IMR-90 (cell line): ENCODE data around the gene ZSCAN25. TPM values are rescaled to one million over a fixed set of nuclear protein-coding genes. Genes with fewer than 3 reads are reported as not detected.

Source experiments
- ATAC-seq: fragments of 200-7000 bp; cut with Tn5 transposase; 2 replicates; pipeline ENCODE4 v1.9.1; 2020; ENCODE audit warnings: low read depth, mild to moderate bottlenecking, moderate library complexity
- BruUV-seq: library from RNA; stranded (reverse); fragments of 400-500 nt; replicated peaks from 2 replicates; lab custom pipeline; 2021; lab: Mats Ljungman, UMichigan
- CTCF ChIA-PET: fragments of 300-600 bp; formaldehyde crosslinking; extraction: SDS; loops from one replicate; lab custom pipeline; 2021; ENCODE audit warnings: antibody characterized with exemption; lab: Yijun Ruan, JAX
- POLR2A ChIA-PET: fragments of 300-600 bp; sonication (Branson Sonifier 250); formaldehyde crosslinking; loops from one replicate; lab custom pipeline; 2022; ENCODE audit warnings: antibody characterized with exemption; ENCODE audit not compliant: unreplicated experiment; lab: Charles Lee
- DNase-seq: peaks from one replicate; pipeline ENCODE4 v3.0.0; 2013
- H2AFZ ChIP-seq: replicated peaks from 2 replicates; pipeline ENCODE3; 2013; ENCODE audit warnings: low read length, mild to moderate bottlenecking; ENCODE audit not compliant: poor library complexity
- H2AK5ac ChIP-seq: 2 replicates; pipeline ENCODE4 v1.6.1; 2013; ENCODE audit warnings: low read depth, low read length, inconsistent platforms
- H2AK9ac ChIP-seq: replicated peaks from 2 replicates; pipeline ENCODE3; 2013; ENCODE audit warnings: mild to moderate bottlenecking, low read depth, low read length, moderate library complexity; ENCODE audit not compliant: poor library complexity
- H2BK120ac ChIP-seq: 2 replicates; pipeline ENCODE4 v1.6.1; 2013; ENCODE audit warnings: low read depth, low read length, inconsistent platforms
- H2BK15ac ChIP-seq: 3 replicates; pipeline ENCODE4 v1.6.1; 2013; ENCODE audit warnings: low read depth, low read length, inconsistent platforms
- H2BK20ac ChIP-seq: 2 replicates; pipeline ENCODE4 v1.6.1; 2013; ENCODE audit warnings: low read depth, mild to moderate bottlenecking, inconsistent platforms, low read length, moderate library complexity
- H2BK5ac ChIP-seq: 2 replicates; pipeline ENCODE4 v1.6.1; 2013; ENCODE audit warnings: mild to moderate bottlenecking, low read depth, low read length, inconsistent platforms; ENCODE audit not compliant: poor library complexity, severe bottlenecking
- H3K14ac ChIP-seq: replicated peaks from 2 replicates; pipeline ENCODE4 v1.6.1; 2013; ENCODE audit warnings: low read depth, low read length, inconsistent platforms
- H3K18ac ChIP-seq: 2 replicates; pipeline ENCODE4 v1.6.1; 2013; ENCODE audit warnings: low read depth, low read length, control low read depth
- H3K23ac ChIP-seq: 2 replicates; pipeline ENCODE4 v1.6.1; 2013; ENCODE audit warnings: low read depth, low read length, inconsistent platforms
- H3K27ac ChIP-seq: 2 replicates; pipeline ENCODE4 v1.5.1; 2013; ENCODE audit warnings: mild to moderate bottlenecking, control low read depth, low read length; ENCODE audit not compliant: insufficient read depth
- H3K27me3 ChIP-seq: 2 replicates; pipeline ENCODE4 v1.6.1; 2013; ENCODE audit warnings: low read length; ENCODE audit not compliant: control insufficient read depth, insufficient read depth
- H3K36me3 ChIP-seq: 2 replicates; pipeline ENCODE4 v1.6.1; 2013; ENCODE audit warnings: low read length, mixed read lengths; ENCODE audit not compliant: control insufficient read depth, insufficient read depth
- H3K4ac ChIP-seq: 2 replicates; pipeline ENCODE4 v1.6.1; 2013; ENCODE audit warnings: low read depth, low read length, inconsistent platforms
- H3K4me1 ChIP-seq: 2 replicates; pipeline ENCODE4 v1.6.1; 2013; ENCODE audit warnings: low read length, mixed read lengths; ENCODE audit not compliant: control insufficient read depth, insufficient read depth
- H3K4me2 ChIP-seq: 2 replicates; pipeline ENCODE4 v1.6.1; 2013; ENCODE audit warnings: low read depth, mild to moderate bottlenecking, control low read depth, low read length, moderate library complexity
- H3K4me3 ChIP-seq: 2 replicates; pipeline ENCODE4 v1.5.1; 2013; ENCODE audit warnings: low read depth, mild to moderate bottlenecking, control low read depth, low read length, moderate library complexity; ENCODE audit not compliant: insufficient read depth
- H3K56ac ChIP-seq: 2 replicates; pipeline ENCODE4 v1.6.1; 2013; ENCODE audit warnings: low read length, inconsistent platforms; ENCODE audit not compliant: insufficient read depth; ENCODE audit errors: extremely low read depth
- H3K79me1 ChIP-seq, 2 experiments: 2 replicates each; pipeline ENCODE4 v1.6.1; 2013; ENCODE audit warnings: low read length in 2 of 2, inconsistent platforms in 1 of 2, low read depth in 1 of 2
- H3K9ac ChIP-seq: 2 replicates; pipeline ENCODE4 v1.6.1; 2013; ENCODE audit warnings: low read depth, low read length, control low read depth
- H3K9me1 ChIP-seq: 2 replicates; pipeline ENCODE4 v1.6.1; 2013; ENCODE audit warnings: low read length, inconsistent platforms; ENCODE audit not compliant: insufficient read depth
- H3K9me3 ChIP-seq: 2 replicates; pipeline ENCODE4 v1.6.1; 2013; ENCODE audit warnings: low read length; ENCODE audit not compliant: control insufficient read depth, insufficient read depth
- H4K20me1 ChIP-seq: 2 replicates; pipeline ENCODE4 v1.6.1; 2013; ENCODE audit warnings: low read length, inconsistent platforms; ENCODE audit not compliant: insufficient read depth
- H4K5ac ChIP-seq: 2 replicates; pipeline ENCODE4 v1.6.1; 2013; ENCODE audit warnings: mild to moderate bottlenecking, low read depth, low read length, control low read depth
- H4K8ac ChIP-seq, 2 experiments: 2 replicates each; pipeline ENCODE4 v1.6.1; 2013; ENCODE audit warnings: low read depth in 2 of 2, low read length in 2 of 2, control low read depth in 1 of 2, inconsistent platforms in 1 of 2
- H4K91ac ChIP-seq: 2 replicates; pipeline ENCODE4 v1.6.1; 2013; ENCODE audit warnings: low read depth, low read length, inconsistent platforms; ENCODE audit not compliant: insufficient read depth
- BHLHE40 ChIP-seq: fragments of 150-350 bp; IDR thresholded peaks from 2 replicates; pipeline ENCODE4 v1.6.1; 2016; ENCODE audit warnings: mild to moderate bottlenecking, low read depth, low read length
- FOS ChIP-seq: fragments of 150-350 bp; IDR thresholded peaks from 2 replicates; pipeline ENCODE4 v1.6.1; 2016; ENCODE audit warnings: low read depth, low read length
- MAZ ChIP-seq: IDR thresholded peaks from 2 replicates; pipeline ENCODE4 v1.6.1; 2012; ENCODE audit warnings: low read depth, mild to moderate bottlenecking, low read length, improper control_type of control experiment, moderate library complexity, borderline replicate concordance
- NFE2L2 ChIP-seq: fragments of 150-350 bp; IDR thresholded peaks from 2 replicates; pipeline ENCODE4 v1.6.1; 2016; ENCODE audit warnings: low read depth, mild to moderate bottlenecking, low read length
- POLR2A ChIP-seq: IDR thresholded peaks from 2 replicates; pipeline ENCODE4 v1.6.1; 2012; ENCODE audit warnings: mild to moderate bottlenecking, low read depth, low read length
- RAD21 ChIP-seq: IDR thresholded peaks from 2 replicates; pipeline ENCODE4 v1.6.1; 2012; ENCODE audit warnings: low read length, improper control_type of control experiment
- WGBS, 2 experiments: methylation state at CpG; one replicate each; pipeline versions ENCODE4 v1.1.5 to v1.1.7; 2013; ENCODE audit warnings: missing lambda C conversion rate in 2 of 2; ENCODE audit not compliant: insufficient read length in 1 of 2; ENCODE audit errors: extremely low coverage in 2 of 2; 5-methylcytosine and 5-hydroxymethylcytosine counted together
- dilution Hi-C: fragments of 300-500 bp; cut with HindIII; formaldehyde crosslinking; loops from one replicate; pipeline ENCODE4 v1.14.3; 2018; ENCODE audit warnings: low sequenced_read_pairs; ENCODE audit not compliant: unreplicated experiment
- in situ Hi-C: fragments of 300-500 bp; cut with MboI; formaldehyde crosslinking; loops from 3 replicates; pipeline ENCODE4 v1.14.3; 2019; ENCODE audit warnings: low sequenced_read_pairs, inconsistent platforms, mixed read lengths
- intact Hi-C: fragments of 100-400 bp; cut with micrococcal nuclease; formaldehyde crosslinking; loops from 2 replicates; pipeline ENCODE4 v1.10.0; 2022
- polyA plus RNA-seq, 3 experiments: library from polyadenylated mRNA; depleted of rRNA; stranded (reverse); fragments of >200 nt; gene quantifications; 2 replicates each; pipeline ENCODE4 v1.2.3, GENCODE V29; 2012; ENCODE audit warnings: low replicate concordance in 1 of 3
- total RNA-seq: library from RNA; depleted of rRNA; stranded (reverse); fragments of >200 nt; gene quantifications from 2 replicates; pipeline ENCODE4 v1.2.3, GENCODE V29; 2012

The ZSCAN25 gene
- total and polyA plus RNA-seq, 2 of the 4 experiments (the other 2 are of a cell fraction) = 6.2 to 9.0 TPM

DNA sequence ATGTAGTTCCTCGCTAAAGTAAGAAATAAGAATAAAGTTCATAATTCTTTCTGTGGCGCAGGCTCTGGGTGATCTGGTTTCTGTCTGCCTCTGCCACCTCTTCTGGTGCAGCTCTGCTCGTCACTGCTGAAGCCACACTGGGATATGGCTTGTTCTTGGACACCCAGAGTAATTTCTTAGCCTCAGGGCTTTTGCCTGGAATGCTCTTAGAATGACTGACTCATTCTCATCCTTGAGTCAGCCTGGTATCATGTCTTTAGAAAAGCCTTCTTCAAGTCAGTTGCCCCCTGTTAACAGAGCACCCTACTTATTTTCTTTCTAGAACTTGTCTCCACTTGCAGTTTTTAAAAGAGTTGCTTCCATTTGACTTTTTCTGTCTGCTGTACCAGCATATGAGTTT, 2.0 kb downstream of the ZSCAN25 start:
- DNase-seq (peak; percentile 75), ATAC-seq (peak; percentile 12)
- no peaks in the 10 kb centered on the region for H3K9me3 ChIP-seq
- no peak overlapping the region for H2BK15ac ChIP-seq
- H2BK120ac ChIP-seq = no peak overlapping the region
- H3K79me1 ChIP-seq = peaks cover 20 to 41% of the 10 kb centered on the region in 2 experiments; a peak in 3 of 4 replicates
- H3K18ac ChIP-seq = no peak overlapping the region
- TF ChIP-seq BHLHE40 = no peak
- TF ChIP-seq MAZ = no peak
- no peak for TF ChIP-seq RAD21
- TF ChIP-seq FOS = 0 out of 2 replicates have a peak, but pooled peaks have one; percentile 7
- no peak for TF ChIP-seq NFE2L2
- TF ChIP-seq POLR2A = no peak
- no peaks in the 10 kb centered on the region for H3K4me1 ChIP-seq
- peaks cover 3% of the 10 kb centered on the region for H3K9me1 ChIP-seq
- H3K27ac ChIP-seq = no peak overlapping the region
- H3K27me3 ChIP-seq = no peaks in the 10 kb centered on the region
- no peak overlapping the region for H4K8ac ChIP-seq
- dilution Hi-C loops = no loop called here
- no peak overlapping the region for H2AK9ac ChIP-seq
- no TSS peak for BruUV-seq
- H2BK5ac ChIP-seq = peak overlapping the region; percentile 59
- H4K91ac ChIP-seq = no peak overlapping the region
- POLR2A ChIA-PET = no interaction called here
- no peak overlapping the region for H2AFZ ChIP-seq
- H4K5ac ChIP-seq = no peak overlapping the region
- in situ Hi-C loops = loop anchor here (5.0 kb wide), 1 partner anchor 56 kb away; no protein-coding TSS in a partner anchor
- H3K4ac ChIP-seq = no peak overlapping the region
- intact Hi-C loops = loop anchor here (5.0 kb wide), 2 partner anchors 56 to 374 kb away; no protein-coding TSS in a partner anchor
- H3K36me3 ChIP-seq = peaks cover 36% of the 10 kb centered on the region
- 67% methylated on average over 1 of the region's 3 CpGs; no CpG with 5 or more reads in 1 of the 2 experiments for WGBS, 2 experiments
- H3K23ac ChIP-seq = no peak overlapping the region
- no peak overlapping the region for H3K4me3 ChIP-seq
- no peaks in the 10 kb centered on the region for H4K20me1 ChIP-seq
- H3K4me2 ChIP-seq = no peak overlapping the region; the same call in 1 of the 2 replicates
- H2BK20ac ChIP-seq = no peak overlapping the region
- no peak overlapping the region for H3K56ac ChIP-seq
- CTCF ChIA-PET = no interaction called here
- H2AK5ac ChIP-seq = no peak overlapping the region
- H3K14ac ChIP-seq = no peak overlapping the region
- H3K9ac ChIP-seq = no peak overlapping the region
